Cardiac muscle cell (in vitro differentiated cells and primary cell): Measurements from ENCODE around the gene AGXT. TPM values are rescaled to one million over a fixed set of nuclear protein-coding genes. Genes with fewer than 3 reads are reported as not detected.

Source experiments
- DNase-seq, 2 donors: peaks; one replicate each; pipeline versions ENCODE4 v3.0.0 to v3.0.0-alpha.2; 2010 to 2017; ENCODE audit warnings: low read depth in 1 of 2, low spot score in 1 of 2
- H3K27ac ChIP-seq: fragments of 200-600 bp; sonication (generic); 2 replicates; pipeline ENCODE4 v1.5.1; 2016
- H3K27me3 ChIP-seq: fragments of 200-600 bp; sonication (generic); 2 replicates; pipeline ENCODE4 v1.6.0; 2016; ENCODE audit warnings: control low read depth
- H3K36me3 ChIP-seq: fragments of 200-600 bp; sonication (generic); 2 replicates; pipeline ENCODE4 v1.5.1; 2016; ENCODE audit warnings: control low read depth
- H3K4me1 ChIP-seq: fragments of 200-600 bp; sonication (generic); 2 replicates; pipeline ENCODE4 v1.8.1; 2017; ENCODE audit warnings: low read depth, mild to moderate bottlenecking, mixed run types
- H3K4me3 ChIP-seq: fragments of 200-600 bp; sonication (generic); 2 replicates; pipeline ENCODE4 v1.5.1; 2016; ENCODE audit warnings: mild to moderate bottlenecking
- H3K9me3 ChIP-seq: fragments of 200-600 bp; sonication (generic); 2 replicates; pipeline ENCODE4 v1.5.1; 2017; ENCODE audit warnings: low read depth, mild to moderate bottlenecking, control low read depth
- polyA plus RNA-seq: library from polyadenylated mRNA; unstranded; fragments of >200 nt; fragmentation: Nextera tagmentation; extraction: Ambion mirVana; gene quantifications from 2 replicates; pipeline ENCODE4 v1.2.1, GENCODE V29; 2016
- total RNA-seq: library from RNA; depleted of rRNA; stranded (reverse); fragments of >200 nt; gene quantifications from 2 replicates; pipeline ENCODE4 v1.2.3, GENCODE V29; 2016
- TF ChIP-seq, protein P1 (sequence below): IDR thresholded peaks from 2 replicates; pipeline ENCODE4 v1.5.1; 2012; ENCODE audit warnings: low read depth, mild to moderate bottlenecking, low read length

AGXT gene
- total and polyA plus RNA-seq, 2 experiments from 2014 or later: 0.06 to 0.75 TPM

DNA sequence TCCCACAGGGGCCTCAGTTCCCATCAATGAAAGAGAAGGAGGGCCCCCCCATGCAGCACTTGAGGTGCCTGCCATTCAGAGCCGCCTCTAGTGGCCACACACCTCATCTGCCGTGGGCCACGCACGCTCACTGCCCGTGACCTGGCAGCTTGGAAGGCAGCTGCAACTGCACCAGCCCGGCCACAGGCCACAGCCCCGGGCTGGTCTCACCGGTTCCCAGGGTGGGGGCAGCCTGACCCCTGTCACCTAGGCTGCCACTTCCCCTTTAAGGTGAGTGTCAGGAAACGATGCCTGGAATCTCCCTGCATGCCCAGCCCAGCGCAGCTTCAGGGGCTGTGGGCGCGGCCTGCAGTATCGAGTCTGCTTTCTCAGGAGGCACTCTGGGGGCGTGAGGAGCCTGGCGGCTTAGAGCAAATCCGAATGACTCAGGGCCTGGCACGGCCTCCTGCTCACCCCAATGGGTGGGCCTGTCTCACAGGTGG lies 24.8 kb downstream of the AGXT start:
- no peak overlapping the region for H3K4me3 ChIP-seq
- TF ChIP-seq, protein P1, sequence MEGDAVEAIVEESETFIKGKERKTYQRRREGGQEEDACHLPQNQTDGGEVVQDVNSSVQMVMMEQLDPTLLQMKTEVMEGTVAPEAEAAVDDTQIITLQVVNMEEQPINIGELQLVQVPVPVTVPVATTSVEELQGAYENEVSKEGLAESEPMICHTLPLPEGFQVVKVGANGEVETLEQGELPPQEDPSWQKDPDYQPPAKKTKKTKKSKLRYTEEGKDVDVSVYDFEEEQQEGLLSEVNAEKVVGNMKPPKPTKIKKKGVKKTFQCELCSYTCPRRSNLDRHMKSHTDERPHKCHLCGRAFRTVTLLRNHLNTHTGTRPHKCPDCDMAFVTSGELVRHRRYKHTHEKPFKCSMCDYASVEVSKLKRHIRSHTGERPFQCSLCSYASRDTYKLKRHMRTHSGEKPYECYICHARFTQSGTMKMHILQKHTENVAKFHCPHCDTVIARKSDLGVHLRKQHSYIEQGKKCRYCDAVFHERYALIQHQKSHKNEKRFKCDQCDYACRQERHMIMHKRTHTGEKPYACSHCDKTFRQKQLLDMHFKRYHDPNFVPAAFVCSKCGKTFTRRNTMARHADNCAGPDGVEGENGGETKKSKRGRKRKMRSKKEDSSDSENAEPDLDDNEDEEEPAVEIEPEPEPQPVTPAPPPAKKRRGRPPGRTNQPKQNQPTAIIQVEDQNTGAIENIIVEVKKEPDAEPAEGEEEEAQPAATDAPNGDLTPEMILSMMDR: peak; percentile 7
- H3K4me1 ChIP-seq: no peaks in the 10 kb centered on the region
- H3K36me3 ChIP-seq: no peaks in the 10 kb centered on the region
- H3K27me3 ChIP-seq: no peaks in the 10 kb centered on the region
- no peak overlapping the region for H3K27ac ChIP-seq
- DNase-seq: peak in 1 of 2 donors; percentile 51
- H3K9me3 ChIP-seq: no peaks in the 10 kb centered on the region

DNA sequence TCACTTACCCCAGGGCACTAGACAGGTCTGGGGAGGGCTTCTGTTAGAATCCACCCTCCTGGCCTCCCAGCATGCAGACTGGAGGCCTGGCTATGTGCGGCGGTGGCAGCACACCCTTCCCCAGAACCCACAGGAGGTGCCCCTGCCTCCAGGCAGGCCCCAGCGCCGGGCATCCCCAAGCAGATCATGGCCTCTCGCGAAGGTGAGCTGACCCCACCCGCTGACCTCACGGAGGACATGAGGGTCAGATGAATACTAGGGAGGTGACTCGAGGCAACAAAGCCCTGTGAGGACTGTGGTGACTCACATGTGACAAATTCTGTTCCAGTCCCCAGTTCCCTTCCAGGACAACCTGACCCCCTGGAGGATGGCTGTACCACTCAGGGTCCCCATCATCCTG lies 25.4 kb downstream of the AGXT start:
- H3K4me3 ChIP-seq: no peak overlapping the region
- TF ChIP-seq, protein P1: no peak
- H3K9me3 ChIP-seq: no peaks in the 10 kb centered on the region
- H3K4me1 ChIP-seq: no peaks in the 10 kb centered on the region
- no peak overlapping the region for H3K27ac ChIP-seq
- no peaks in the 10 kb centered on the region for H3K36me3 ChIP-seq
- DNase-seq: no peak
- H3K27me3 ChIP-seq: no peaks in the 10 kb centered on the region

DNA sequence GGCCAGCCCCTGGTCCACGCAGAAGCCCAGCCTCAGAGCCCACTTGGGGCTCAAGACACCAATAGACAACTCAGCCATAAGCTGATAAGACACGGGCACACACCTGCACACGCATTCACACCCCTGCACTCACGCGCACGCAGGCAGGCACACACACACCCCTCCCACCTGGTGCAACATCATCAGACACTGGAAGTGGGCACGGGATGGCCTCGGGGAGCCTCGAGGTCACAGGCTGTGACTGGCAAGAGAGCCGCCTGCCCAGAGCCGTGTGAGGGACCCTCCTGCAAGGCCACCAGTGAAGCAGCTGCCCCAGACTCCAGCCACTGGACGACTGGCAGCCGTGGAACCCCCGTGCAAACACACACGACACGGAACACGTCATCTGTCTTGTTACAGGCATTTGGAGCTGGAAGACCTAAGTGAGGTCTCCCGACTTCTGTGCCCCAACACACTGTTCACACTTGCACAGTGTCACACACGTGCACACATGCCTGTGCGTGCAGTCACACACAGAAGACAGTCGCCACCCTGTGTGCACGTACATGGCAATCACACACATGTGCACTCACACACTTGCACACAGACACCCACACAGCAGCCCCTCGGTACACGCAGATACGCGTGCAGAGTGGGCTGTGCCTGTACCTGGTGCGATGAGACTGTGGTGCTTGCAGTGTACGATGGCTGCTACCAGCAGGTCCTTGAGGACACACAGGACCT lies 26.4 kb downstream of the AGXT start:
- H3K27ac ChIP-seq: no peak overlapping the region
- no peaks in the 10 kb centered on the region for H3K27me3 ChIP-seq
- TF ChIP-seq, protein P1: no peak
- no peak for DNase-seq
- no peaks in the 10 kb centered on the region for H3K9me3 ChIP-seq
- H3K4me3 ChIP-seq: no peak overlapping the region
- no peaks in the 10 kb centered on the region for H3K36me3 ChIP-seq
- H3K4me1 ChIP-seq: no peaks in the 10 kb centered on the region

DNA sequence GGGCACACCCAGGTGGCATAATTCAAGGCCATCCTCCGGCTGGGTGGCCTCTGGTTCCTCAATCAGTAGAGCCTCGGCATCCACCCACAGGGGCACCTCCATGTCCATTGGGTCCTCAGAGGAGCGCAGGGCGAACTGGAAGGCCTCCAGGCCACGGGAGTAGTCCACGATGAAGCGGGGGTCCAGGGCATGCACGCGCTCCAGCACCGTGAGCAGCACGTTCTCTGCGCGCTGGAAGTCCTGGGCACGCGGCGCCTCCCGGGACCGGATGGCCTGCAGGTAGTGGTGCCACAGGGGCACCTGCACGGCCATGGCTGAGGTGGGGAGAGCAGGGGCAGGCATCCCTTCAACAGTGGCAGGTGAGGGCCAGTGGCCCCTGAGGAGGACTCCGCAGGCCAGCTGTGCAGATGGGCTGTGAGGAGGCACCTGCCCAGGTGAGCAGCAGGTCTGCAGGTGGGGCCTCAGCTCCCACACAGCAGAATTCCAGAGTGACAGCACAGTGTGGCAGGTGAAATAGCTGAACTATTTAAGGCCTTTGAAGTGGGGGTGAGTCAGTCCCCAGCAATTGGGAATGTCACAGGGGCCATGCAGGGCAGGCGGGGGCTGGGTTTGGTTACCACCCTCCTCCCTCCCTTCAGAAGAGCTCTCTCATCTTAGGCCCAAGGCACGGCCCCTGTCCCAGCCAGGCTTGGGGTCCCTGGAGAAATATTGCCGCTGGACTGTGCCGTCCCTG lies 27.2 kb downstream of the AGXT start, which contains the start of gene MAB21L4:
Gene MAB21L4, minus strand, starts transcription at position 501 of the 733 bp plus-strand sequence. Its CDS starts 159 bp downstream, at position 342.
- no peaks in the 10 kb centered on the region for H3K27me3 ChIP-seq
- no peak for DNase-seq
- no peak within 1 kb of the TSS for H3K27ac ChIP-seq
- no peak within 1 kb of the TSS for H3K4me3 ChIP-seq
- no peaks in the 10 kb centered on the region for H3K36me3 ChIP-seq
- H3K4me1 ChIP-seq: no peaks in the 10 kb centered on the region
- TF ChIP-seq, protein P1: no peak
- H3K9me3 ChIP-seq: no peaks in the 10 kb centered on the region

DNA sequence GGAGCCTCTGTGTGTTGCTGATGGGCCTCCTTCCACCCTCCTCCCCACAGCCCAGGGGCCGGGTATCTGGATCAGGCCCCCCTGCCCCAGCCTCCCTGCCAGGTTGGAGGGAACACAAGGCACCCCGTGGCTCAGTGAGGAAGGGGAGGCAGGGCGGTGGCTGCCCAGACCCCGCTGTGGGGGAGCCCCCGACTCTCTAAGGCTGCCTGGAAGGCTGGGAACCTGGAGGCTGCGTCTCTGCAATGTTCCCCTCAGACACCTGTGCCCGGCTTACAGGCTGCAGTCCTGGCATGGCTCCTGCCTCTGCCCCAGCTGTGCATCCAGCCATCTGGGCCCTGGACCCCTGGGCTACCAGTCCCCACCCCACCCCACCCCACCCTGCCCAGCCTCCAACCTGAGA lies 27.8 kb downstream of the AGXT start:
- Histone ChIP-seq H3K36me3 (no peaks in the 10 kb centered on the region), H3K27me3 (no peaks in the 10 kb centered on the region), H3K27ac (no peak overlapping the region), H3K4me1 (no peaks in the 10 kb centered on the region), H3K9me3 (no peaks in the 10 kb centered on the region), H3K4me3 (no peak overlapping the region)
- TF ChIP-seq, protein P1: no peak
- no peak for DNase-seq
